Measurements from ENCODE around the gene TSC2.
A peak's percentile ranks its signal among the peaks of the same experiment; 100 is the strongest.

Gene TSC2

GRCh38 chr16:2089706-2090480 is 42.1 kb downstream of the TSC2 start:
- no peak for TF ChIP-seq CTCF (conservative IDR thresholded peaks at IDR 0.05; ENCODE audit: low read depth, low read length)
- no peak overlapping the region for H3K4me3 ChIP-seq (ENCODE audit: low read length)
- no peak for DNase-seq (ENCODE audit: low read depth)

- no peak for TF ChIP-seq CTCF (conservative IDR thresholded peaks at IDR 0.05; ENCODE audit: low read depth, low read length)
- no peak for DNase-seq (ENCODE audit: low read depth)
- no peak overlapping the region for H3K4me3 ChIP-seq (ENCODE audit: low read length)
Observed at GRCh38 chr16:2090481-2090776, 42.6 kb downstream of the TSC2 start.

- no peak for DNase-seq (ENCODE audit: low read depth)
- peak; percentile 29 for TF ChIP-seq CTCF (conservative IDR thresholded peaks at IDR 0.05; ENCODE audit: low read depth, low read length)
- H3K4me3 ChIP-seq (ENCODE audit: low read length): no peak overlapping the region
Observed at GRCh38 chr16:2090777-2091546, 43.2 kb downstream of the TSC2 start.

GRCh38 chr16:2091547-2092255 is 43.9 kb downstream of the TSC2 start:
- H3K4me3 ChIP-seq (ENCODE audit: low read length): peak overlapping the region; percentile 8
- no peak for DNase-seq (ENCODE audit: low read depth)
- no peak for TF ChIP-seq CTCF (conservative IDR thresholded peaks at IDR 0.05; ENCODE audit: low read depth, low read length)

- no peak for TF ChIP-seq CTCF (conservative IDR thresholded peaks at IDR 0.05; ENCODE audit: low read depth, low read length)
- no peak for DNase-seq (ENCODE audit: low read depth)
- no peak overlapping the region for H3K4me3 ChIP-seq (ENCODE audit: low read length)
Observed at GRCh38 chr16:2092256-2092620, 44.5 kb downstream of the TSC2 start.

- no peak overlapping the region for H3K4me3 ChIP-seq (ENCODE audit: low read length)
- no peak for DNase-seq (ENCODE audit: low read depth)
- TF ChIP-seq CTCF (conservative IDR thresholded peaks at IDR 0.05; ENCODE audit: low read depth, low read length): no peak
Observed at GRCh38 chr16:2092866-2093265, 45.1 kb downstream of the TSC2 start.

All from retinal pigment epithelial cell (primary cell).